ENCODE measurements around the gene PTBP1. TPM values are rescaled to one million over a fixed set of nuclear protein-coding genes. Genes with fewer than 3 reads are reported as not detected.
"Not testable (repeated sequence)": the region's sequence is repeated elsewhere in the genome, so short reads cannot be mapped to it uniquely, and the experiment has no call there.

PTBP1 gene
- total RNA-seq, 2 experiments from 2014 or later: 584 to 738 TPM

GRCh38 chr19:844546-844971, 47.3 kb downstream of the PTBP1 start:
- Mint-ChIP-seq H3K9me3 (ENCODE audit: low read depth) (no peaks in the 10 kb centered on the region), H3K27me3 (peaks cover 31% of the 10 kb centered on the region), H3K36me3 (ENCODE audit: low read depth) (no peaks in the 10 kb centered on the region), H3K27ac (no peak overlapping the region), H3K4me3 (no peak overlapping the region), H3K4me1 (peaks cover 3% of the 10 kb centered on the region)
- CTCF ChIA-PET: no interaction called here
- POLR2A ChIA-PET: no interaction called here
- no peak for ATAC-seq
- no peak for DNase-seq
- intact Hi-C loops (cut with DNase I, micrococcal nuclease): loop anchor here in 1 of 2 experiments (5.0 kb wide), 1 partner anchor 72 kb away; no protein-coding TSS in a partner anchor

DNA sequence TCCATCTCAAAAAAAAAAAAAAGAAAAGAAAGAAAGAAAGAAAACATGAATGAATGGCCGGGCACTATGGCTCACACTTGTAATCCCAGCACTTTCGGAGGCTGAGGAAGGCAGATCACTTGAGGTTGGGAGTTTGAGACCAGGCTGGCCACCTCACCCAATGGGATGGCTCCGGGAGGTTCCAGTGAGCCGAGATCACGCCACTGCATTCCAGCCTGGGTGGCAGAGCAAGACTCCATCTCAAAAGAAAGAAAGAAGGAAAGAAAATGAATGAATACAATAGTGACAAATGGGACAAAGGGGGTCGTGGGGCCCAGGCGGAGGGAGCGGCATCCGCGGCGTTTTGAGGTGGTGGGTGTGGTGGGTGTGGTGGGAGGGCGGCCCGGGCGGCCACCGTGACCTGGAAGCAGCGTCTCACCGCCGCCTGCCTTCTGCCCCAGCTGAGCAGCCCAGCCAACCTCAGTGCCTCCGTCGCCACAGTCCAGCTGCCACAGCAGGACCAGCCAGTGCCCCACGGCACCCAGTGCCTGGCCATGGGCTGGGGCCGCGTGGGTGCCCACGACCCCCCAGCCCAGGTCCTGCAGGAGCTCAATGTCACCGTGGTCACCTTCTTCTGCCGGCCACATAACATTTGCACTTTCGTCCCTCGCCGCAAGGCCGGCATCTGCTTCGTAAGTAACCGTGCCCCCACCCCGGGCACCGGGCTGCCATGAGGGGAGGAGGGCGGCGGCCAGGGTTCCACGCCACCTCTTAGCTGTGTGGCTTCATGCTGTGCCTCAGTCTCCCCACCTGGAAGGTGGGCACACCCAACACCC, 48.7 kb downstream of the PTBP1 start:
- Mint-ChIP-seq H3K36me3 (ENCODE audit: low read depth) (no peaks in the 10 kb centered on the region), H3K27ac (no peak overlapping the region), H3K4me1 (peaks cover 3% of the 10 kb centered on the region), H3K9me3 (ENCODE audit: low read depth) (no peaks in the 10 kb centered on the region), H3K4me3 (no peak overlapping the region), H3K27me3 (peaks cover 37% of the 10 kb centered on the region)
- DNase-seq: no peak
- ChIA-PET POLR2A (interaction anchor here (0.7 kb wide), 1 partner anchor 621 kb away, joined by 3 read pairs; no protein-coding TSS in a partner anchor), CTCF (no interaction called here)
- no peak for ATAC-seq
- intact Hi-C loops (cut with DNase I, micrococcal nuclease): no loop called here

- H3K27me3 Mint-ChIP-seq: peaks cover 31% of the 10 kb centered on the region
Measured at GRCh38 chr19:848386-848921, 51.2 kb downstream of the PTBP1 start.

GRCh38 chr19:849195-849594, 51.9 kb downstream of the PTBP1 start:
- POLR2A ChIA-PET; H3K9me3 Mint-ChIP-seq (ENCODE audit: low read depth); H3K27ac Mint-ChIP-seq; DNase-seq; ATAC-seq; H3K4me1 Mint-ChIP-seq; H3K36me3 Mint-ChIP-seq (ENCODE audit: low read depth); intact Hi-C loops (cut with DNase I, micrococcal nuclease); H3K4me3 Mint-ChIP-seq: not testable (repeated sequence)
- peaks cover 31% of the 10 kb centered on the region for H3K27me3 Mint-ChIP-seq
- CTCF ChIA-PET: interaction anchor here (0.9 kb wide), 1 partner anchor 14 kb away, joined by 4 read pairs; no protein-coding TSS in a partner anchor

More at GRCh38 chr19:848386-848921, 51.2 kb downstream of the PTBP1 start:
- Mint-ChIP-seq H3K36me3 (ENCODE audit: low read depth) (no peaks in the 10 kb centered on the region), H3K4me1 (peaks cover 3% of the 10 kb centered on the region), H3K9me3 (ENCODE audit: low read depth) (no peaks in the 10 kb centered on the region), H3K4me3 (no peak overlapping the region), H3K27ac (no peak overlapping the region)
- no peak for ATAC-seq
- POLR2A ChIA-PET: no interaction called here
- intact Hi-C loops (cut with DNase I, micrococcal nuclease): no loop called here
- CTCF ChIA-PET: interaction anchor here (0.9 kb wide), 1 partner anchor 15 kb away, joined by 4 read pairs; no protein-coding TSS in a partner anchor
- no peak for DNase-seq

- CTCF ChIA-PET: no interaction called here
- DNase-seq (peak; percentile 53), ATAC-seq (no peak)
- Mint-ChIP-seq H3K4me1 (no peaks in the 10 kb centered on the region), H3K27ac (no peak overlapping the region), H3K27me3 (peaks cover 24% of the 10 kb centered on the region), H3K4me3 (no peak overlapping the region), H3K36me3 (ENCODE audit: low read depth) (no peaks in the 10 kb centered on the region), H3K9me3 (ENCODE audit: low read depth) (no peaks in the 10 kb centered on the region)
- intact Hi-C loops (cut with DNase I, micrococcal nuclease): loop anchor here in 1 of 2 experiments (10.0 kb wide), 1 partner anchor 76 kb away; no protein-coding TSS in a partner anchor
- POLR2A ChIA-PET: no interaction called here
Measured at GRCh38 chr19:850221-850978, 53.1 kb downstream of the PTBP1 start.

DNA sequence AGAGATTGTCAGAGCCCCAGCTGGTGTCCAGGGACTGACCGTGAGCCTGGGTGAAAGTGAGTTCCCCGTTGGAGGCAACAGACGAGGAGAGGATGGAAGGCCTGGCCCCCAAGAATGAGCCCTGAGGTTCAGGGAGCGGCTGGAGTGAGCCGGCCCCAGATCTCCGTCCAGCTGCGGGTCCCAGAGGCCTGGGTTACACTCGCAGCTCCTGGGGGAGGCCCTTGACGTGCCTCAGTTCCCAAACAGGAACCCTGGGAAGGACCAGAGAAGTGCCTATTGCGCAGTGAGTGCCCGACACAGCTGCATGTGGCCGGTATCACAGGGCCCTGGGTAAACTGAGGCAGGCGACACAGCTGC, 53.7 kb downstream of the PTBP1 start:
- Mint-ChIP-seq H3K27ac (no peak overlapping the region), H3K9me3 (ENCODE audit: low read depth) (no peaks in the 10 kb centered on the region), H3K4me3 (no peak overlapping the region), H3K27me3 (peaks cover 20% of the 10 kb centered on the region), H3K4me1 (no peaks in the 10 kb centered on the region), H3K36me3 (ENCODE audit: low read depth) (no peaks in the 10 kb centered on the region)
- POLR2A ChIA-PET: no interaction called here
- CTCF ChIA-PET: no interaction called here
- intact Hi-C loops (cut with DNase I, micrococcal nuclease): loop anchor here in 1 of 2 experiments (10.0 kb wide), 1 partner anchor 76 kb away; no protein-coding TSS in a partner anchor
- ATAC-seq: no peak
- DNase-seq: no peak

- intact Hi-C loops (cut with DNase I, micrococcal nuclease): loop anchor here in 1 of 2 experiments (10.0 kb wide), 1 partner anchor 78 kb away; no protein-coding TSS in a partner anchor
- POLR2A ChIA-PET: no interaction called here
- H3K9me3 Mint-ChIP-seq (ENCODE audit: low read depth): no peaks in the 10 kb centered on the region
Measured at GRCh38 chr19:852136-853013, 55.1 kb downstream of the PTBP1 start, which contains the start of gene ELANE. Gene ELANE, plus strand, starts transcription at chr19:852303. Its CDS starts 26 bp downstream, at chr19:852329.

GRCh38 chr19:853014-853585, 55.8 kb downstream of the PTBP1 start:
- Mint-ChIP-seq H3K4me1 (no peaks in the 10 kb centered on the region), H3K36me3 (ENCODE audit: low read depth) (no peaks in the 10 kb centered on the region), H3K4me3 (no peak overlapping the region), H3K27ac (no peak overlapping the region), H3K27me3 (peaks cover 16% of the 10 kb centered on the region), H3K9me3 (ENCODE audit: low read depth) (no peaks in the 10 kb centered on the region)
- CTCF ChIA-PET: no interaction called here
- no peak for ATAC-seq
- intact Hi-C loops (cut with DNase I, micrococcal nuclease): loop anchor here in 1 of 2 experiments (10.0 kb wide), 1 partner anchor 78 kb away; no protein-coding TSS in a partner anchor
- POLR2A ChIA-PET: no interaction called here
- no peak for DNase-seq

More at GRCh38 chr19:852136-853013, 55.1 kb downstream of the PTBP1 start, which contains the start of gene ELANE:
- ATAC-seq (no peak), DNase-seq (no peak)
- Mint-ChIP-seq H3K4me1 (no peaks in the 10 kb centered on the region), H3K27ac (no peak within 1 kb of the TSS), H3K36me3 (ENCODE audit: low read depth) (no peaks in the 10 kb centered on the region), H3K27me3 (peaks cover 15% of the 10 kb centered on the region), H3K4me3 (no peak within 1 kb of the TSS)
- CTCF ChIA-PET: no interaction called here

DNA sequence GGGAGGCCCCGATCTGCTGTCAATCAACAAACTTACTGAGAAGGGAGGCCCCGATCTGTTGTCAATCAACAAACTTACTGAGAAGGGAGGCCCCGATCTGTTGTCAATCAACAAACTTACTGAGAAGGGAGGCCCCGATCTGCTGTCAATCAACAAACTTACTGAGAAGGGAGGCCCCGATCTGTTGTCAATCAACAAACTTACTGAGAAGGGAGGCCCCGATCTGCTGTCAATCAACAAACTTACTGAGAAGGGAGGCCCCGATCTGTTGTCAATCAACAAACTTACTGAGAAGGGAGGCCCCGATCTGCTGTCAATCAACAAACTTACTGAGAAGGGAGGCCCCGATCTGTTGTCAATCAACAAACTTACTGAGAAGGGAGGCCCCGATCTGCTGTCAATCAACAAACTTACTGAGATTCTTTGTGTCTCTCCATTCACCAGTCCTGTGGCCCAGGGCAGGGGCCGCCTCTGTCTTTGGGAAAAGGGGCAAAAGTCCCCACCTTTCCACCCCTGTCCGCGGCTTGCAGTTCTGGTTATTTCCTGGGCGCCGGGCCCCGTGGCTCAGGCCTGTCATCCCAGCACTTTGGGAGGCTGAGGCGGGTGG, 56.5 kb downstream of the PTBP1 start:
- H3K4me3 Mint-ChIP-seq; POLR2A ChIA-PET; H3K27ac Mint-ChIP-seq; H3K4me1 Mint-ChIP-seq; H3K9me3 Mint-ChIP-seq (ENCODE audit: low read depth); DNase-seq; ATAC-seq; H3K36me3 Mint-ChIP-seq (ENCODE audit: low read depth): not testable (repeated sequence)
- H3K27me3 Mint-ChIP-seq: peaks cover 13% of the 10 kb centered on the region
- CTCF ChIA-PET: interaction anchor here (0.7 kb wide), 1 partner anchor 30 kb away, joined by 3 read pairs; no protein-coding TSS in a partner anchor
- intact Hi-C loops (cut with DNase I, micrococcal nuclease): loop anchor here in 1 of 2 experiments (10.0 kb wide), 1 partner anchor 79 kb away; no protein-coding TSS in a partner anchor

GRCh38 chr19:854549-854948, 57.3 kb downstream of the PTBP1 start:
- CTCF ChIA-PET: interaction anchor here (0.7 kb wide), 1 partner anchor 31 kb away, joined by 3 read pairs; no protein-coding TSS in a partner anchor
- Mint-ChIP-seq H3K4me1 (no peaks in the 10 kb centered on the region), H3K27me3 (peaks cover 11% of the 10 kb centered on the region), H3K27ac (no peak overlapping the region), H3K36me3 (ENCODE audit: low read depth) (no peaks in the 10 kb centered on the region), H3K4me3 (no peak overlapping the region), H3K9me3 (ENCODE audit: low read depth) (no peaks in the 10 kb centered on the region)
- ATAC-seq (no peak), DNase-seq (no peak)
- POLR2A ChIA-PET: no interaction called here
- intact Hi-C loops (cut with DNase I, micrococcal nuclease): loop anchor here in 1 of 2 experiments (10.0 kb wide), 1 partner anchor 80 kb away; no protein-coding TSS in a partner anchor
